AG08396 (cell line): ENCODE measurements around the gene ASAP3.

Experiments used
- DNase-seq: peaks from one replicate; pipeline ENCODE4 v3.0.0; 2012; ENCODE audit warnings: low spot score, mixed read lengths

ASAP3 gene

GRCh38 chr1:23423415-23424292 is 60.3 kb downstream of the ASAP3 start:
- DNase-seq = peak; percentile 61

GRCh38 chr1:23422941-23423340 is 61.0 kb downstream of the ASAP3 start:
- no peak for DNase-seq

- DNase-seq = peak; percentile 83
Observed at GRCh38 chr1:23422241-23422877, 61.6 kb downstream of the ASAP3 start.

GRCh38 chr1:23421753-23422240 is 62.2 kb downstream of the ASAP3 start:
- DNase-seq = peak; percentile 77

GRCh38 chr1:23421343-23421742 is 62.6 kb downstream of the ASAP3 start:
- no peak for DNase-seq

- DNase-seq = no peak
Observed at GRCh38 chr1:23420778-23421177, 63.2 kb downstream of the ASAP3 start.

- no peak for DNase-seq
Observed at GRCh38 chr1:23419180-23419579, 64.8 kb downstream of the ASAP3 start.

- no peak for DNase-seq
Observed at GRCh38 chr1:23417570-23417969, 66.4 kb downstream of the ASAP3 start.

GRCh38 chr1:23416964-23417363 is 67.0 kb downstream of the ASAP3 start:
- DNase-seq = no peak

GRCh38 chr1:23408797-23409290 is 75.1 kb downstream of the ASAP3 start:
- no peak for DNase-seq

- DNase-seq = no peak
Observed at GRCh38 chr1:23407016-23407630, 76.9 kb downstream of the ASAP3 start.

GRCh38 chr1:23405946-23406345 is 78.0 kb downstream of the ASAP3 start:
- no peak for DNase-seq

GRCh38 chr1:23403735-23404486 is 80.1 kb downstream of the ASAP3 start:
- DNase-seq = peak; percentile 89

GRCh38 chr1:23403355-23403734 is 80.6 kb downstream of the ASAP3 start:
- no peak for DNase-seq

- peak; percentile 81 for DNase-seq
Observed at GRCh38 chr1:23403038-23403336, 81.0 kb downstream of the ASAP3 start.

GRCh38 chr1:23402286-23403037 is 81.5 kb downstream of the ASAP3 start:
- DNase-seq = no peak

- no peak for DNase-seq
Observed at GRCh38 chr1:23401313-23401712, 82.7 kb downstream of the ASAP3 start.

GRCh38 chr1:23400324-23401114 is 83.5 kb downstream of the ASAP3 start:
- DNase-seq = no peak

GRCh38 chr1:23399229-23399628 is 84.8 kb downstream of the ASAP3 start:
- no peak for DNase-seq

GRCh38 chr1:23397908-23398307 is 86.1 kb downstream of the ASAP3 start:
- no peak for DNase-seq

GRCh38 chr1:23396380-23396779 is 87.6 kb downstream of the ASAP3 start:
- no peak for DNase-seq
